Measurements from ENCODE around the gene CD3E. TPM values are rescaled to one million over a fixed set of nuclear protein-coding genes. Genes with fewer than 3 reads are reported as not detected.
A peak's percentile ranks its signal among the peaks of the same experiment; 100 is the strongest.

CD3E gene
- total RNA-seq, 1 experiment from 2014 or later: not detected

GRCh38 chr11:118276422-118276821 lies 28.1 kb upstream of the CD3E start:
- H3K4me1 Mint-ChIP-seq (ENCODE audit: low read depth, unreplicated experiment): peaks cover 52% of the 10 kb centered on the region
- no peaks in the 10 kb centered on the region for H3K9me3 Mint-ChIP-seq (ENCODE audit: low read depth, unreplicated experiment)
- no peak for TF ChIP-seq CTCF (IDR thresholded peaks at IDR 0.05; ENCODE audit: unreplicated experiment)
- peak overlapping the region; percentile 37 for H3K27ac Mint-ChIP-seq (ENCODE audit: unreplicated experiment)
- H3K36me3 Mint-ChIP-seq (ENCODE audit: insufficient read depth, unreplicated experiment): peaks cover 8% of the 10 kb centered on the region
- DNase-seq: no peak
- H3K4me3 Mint-ChIP-seq (ENCODE audit: low read depth, unreplicated experiment): no peak overlapping the region
- intact Hi-C loops (cut with micrococcal nuclease; ENCODE audit: unreplicated experiment): no loop called here
- H3K27me3 Mint-ChIP-seq (ENCODE audit: unreplicated experiment): no peaks in the 10 kb centered on the region
- CTCF ChIA-PET: no interaction called here
- no TSS peak for BruUV-seq (replicated peaks)

GRCh38 chr11:118277312-118277711 lies 27.2 kb upstream of the CD3E start:
- intact Hi-C loops (cut with micrococcal nuclease; ENCODE audit: unreplicated experiment): no loop called here
- CTCF ChIA-PET: interaction anchor here (1.0 to 1.2 kb wide), 3 partner anchors 14 to 79 kb away, joined by 3 to 4 read pairs (median 4); partner anchors contain the start of gene MPZL2
- no peaks in the 10 kb centered on the region for H3K27me3 Mint-ChIP-seq (ENCODE audit: unreplicated experiment)
- peaks cover 45% of the 10 kb centered on the region for H3K4me1 Mint-ChIP-seq (ENCODE audit: low read depth, unreplicated experiment)
- peak; percentile 57 for DNase-seq
- H3K36me3 Mint-ChIP-seq (ENCODE audit: insufficient read depth, unreplicated experiment): peaks cover 5% of the 10 kb centered on the region
- peak overlapping the region; percentile 17 for H3K27ac Mint-ChIP-seq (ENCODE audit: unreplicated experiment)
- H3K4me3 Mint-ChIP-seq (ENCODE audit: low read depth, unreplicated experiment): no peak overlapping the region
- no peaks in the 10 kb centered on the region for H3K9me3 Mint-ChIP-seq (ENCODE audit: low read depth, unreplicated experiment)
- no TSS peak for BruUV-seq (replicated peaks)
- no peak for TF ChIP-seq CTCF (IDR thresholded peaks at IDR 0.05; ENCODE audit: unreplicated experiment)

- Mint-ChIP-seq H3K36me3 (ENCODE audit: insufficient read depth, unreplicated experiment) (no peaks in the 10 kb centered on the region), H3K4me1 (ENCODE audit: low read depth, unreplicated experiment) (peaks cover 14% of the 10 kb centered on the region), H3K27me3 (ENCODE audit: unreplicated experiment) (no peaks in the 10 kb centered on the region), H3K27ac (ENCODE audit: unreplicated experiment) (peak overlapping the region; percentile 20), H3K4me3 (ENCODE audit: low read depth, unreplicated experiment) (no peak overlapping the region), H3K9me3 (ENCODE audit: low read depth, unreplicated experiment) (no peaks in the 10 kb centered on the region)
- peak; percentile 39 for DNase-seq
- BruUV-seq (replicated peaks): no TSS peak
- CTCF ChIA-PET: interaction anchor here (0.6 to 1.2 kb wide), 2 partner anchors 18 to 83 kb away, joined by 4 read pairs; partner anchors contain the start of gene MPZL2
- TF ChIP-seq CTCF (IDR thresholded peaks at IDR 0.05; ENCODE audit: unreplicated experiment): no peak
- intact Hi-C loops (cut with micrococcal nuclease; ENCODE audit: unreplicated experiment): no loop called here
Observed at GRCh38 chr11:118281284-118281683, 23.2 kb upstream of the CD3E start.

GRCh38 chr11:118282606-118283005 lies 21.9 kb upstream of the CD3E start:
- BruUV-seq (replicated peaks): no TSS peak
- H3K27ac Mint-ChIP-seq (ENCODE audit: unreplicated experiment): no peak overlapping the region
- no peaks in the 10 kb centered on the region for H3K27me3 Mint-ChIP-seq (ENCODE audit: unreplicated experiment)
- H3K4me1 Mint-ChIP-seq (ENCODE audit: low read depth, unreplicated experiment): peaks cover 7% of the 10 kb centered on the region
- TF ChIP-seq CTCF (IDR thresholded peaks at IDR 0.05; ENCODE audit: unreplicated experiment): no peak
- no peak overlapping the region for H3K4me3 Mint-ChIP-seq (ENCODE audit: low read depth, unreplicated experiment)
- H3K36me3 Mint-ChIP-seq (ENCODE audit: insufficient read depth, unreplicated experiment): no peaks in the 10 kb centered on the region
- no peaks in the 10 kb centered on the region for H3K9me3 Mint-ChIP-seq (ENCODE audit: low read depth, unreplicated experiment)
- DNase-seq: no peak
- CTCF ChIA-PET: no interaction called here
- intact Hi-C loops (cut with micrococcal nuclease; ENCODE audit: unreplicated experiment): no loop called here

All from Calu3 (cell line).